HG02938 (cell line): Measurements from ENCODE around the gene PHKA2.
"Not testable (repeated sequence)": the region's sequence is repeated elsewhere in the genome, so short reads cannot be mapped to it uniquely, and the experiment has no call there.

ENCODE experiments used
- ATAC-seq: cut with Tn5 transposase; IDR thresholded peaks from one replicate; pipeline ENCODE4 v1.9.1; 2021; ENCODE audit warnings: mild to moderate bottlenecking, moderate library complexity; ENCODE audit not compliant: unreplicated experiment

The PHKA2 gene

DNA sequence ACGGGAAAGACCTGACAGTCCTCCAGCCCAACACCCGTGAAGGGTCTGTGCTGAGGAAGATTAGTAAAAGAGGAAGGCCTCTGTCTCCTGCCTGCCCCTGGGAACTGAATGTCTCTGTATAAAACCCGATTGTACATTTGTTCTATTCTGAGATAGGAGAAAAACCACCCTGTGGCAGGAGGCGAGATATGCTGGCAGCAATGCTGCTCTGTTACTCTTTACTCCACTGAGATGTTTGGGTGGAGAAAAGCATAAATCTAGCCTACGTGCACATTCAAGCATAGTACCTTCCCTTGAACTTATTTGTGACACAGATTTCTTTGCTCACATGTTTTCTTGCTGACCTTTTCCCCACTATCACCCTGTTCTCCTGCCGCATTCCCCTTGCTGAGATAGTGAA, 3.7 kb downstream of the PHKA2 start:
- ATAC-seq, result not testable (repeated sequence)

GRCh38 chrX:18974993-18975392, 8.9 kb downstream of the PHKA2 start:
- ATAC-seq, result no peak

- no peak for ATAC-seq
These were observed 10.3 kb downstream of the PHKA2 start for GRCh38 chrX:18973527-18974192.

- ATAC-seq, result no peak
These were observed 12.4 kb downstream of the PHKA2 start for GRCh38 chrX:18971506-18971905.

DNA sequence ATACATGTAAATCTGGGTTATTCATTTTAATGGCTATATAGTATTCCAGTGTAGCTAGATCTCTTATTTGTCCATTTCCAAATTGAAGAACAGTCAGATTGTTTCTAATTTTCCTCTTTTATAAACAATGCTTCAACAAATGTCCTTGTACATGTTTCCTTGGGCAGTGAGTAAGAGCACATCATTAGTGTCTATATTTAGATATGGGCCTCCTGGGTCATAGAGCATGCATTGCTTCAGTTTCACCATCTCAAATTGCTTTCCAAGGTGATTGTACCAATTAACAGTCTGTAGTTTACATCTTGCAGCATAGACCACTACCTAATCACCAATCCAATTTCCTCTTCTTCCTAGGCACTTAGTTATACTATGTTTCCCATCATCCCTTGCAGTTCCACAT, 13.4 kb downstream of the PHKA2 start:
- no peak for ATAC-seq

GRCh38 chrX:18966624-18967023, 17.3 kb downstream of the PHKA2 start:
- no peak for ATAC-seq

DNA sequence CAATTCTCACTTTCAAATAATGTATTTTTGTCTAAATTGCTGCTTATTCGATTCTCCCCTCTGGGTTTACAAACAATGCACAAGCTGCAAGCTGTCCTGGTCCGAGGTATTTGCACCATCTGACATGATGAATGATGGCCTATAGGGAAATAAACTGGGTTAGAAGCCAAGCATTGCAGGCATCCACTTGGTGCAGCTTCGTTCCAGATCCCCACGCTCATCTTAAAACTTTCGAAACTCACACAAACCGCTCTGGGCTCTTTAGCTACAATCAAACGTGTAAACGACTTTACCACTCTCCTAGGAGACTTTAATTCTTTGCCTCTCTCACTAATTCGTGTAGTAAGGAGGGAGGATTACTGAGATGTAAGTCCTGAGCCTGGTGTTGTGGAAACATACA, 19.0 kb downstream of the PHKA2 start:
- ATAC-seq, result no peak

- ATAC-seq, result no peak
These were observed 19.9 kb downstream of the PHKA2 start for GRCh38 chrX:18964026-18964425.

DNA sequence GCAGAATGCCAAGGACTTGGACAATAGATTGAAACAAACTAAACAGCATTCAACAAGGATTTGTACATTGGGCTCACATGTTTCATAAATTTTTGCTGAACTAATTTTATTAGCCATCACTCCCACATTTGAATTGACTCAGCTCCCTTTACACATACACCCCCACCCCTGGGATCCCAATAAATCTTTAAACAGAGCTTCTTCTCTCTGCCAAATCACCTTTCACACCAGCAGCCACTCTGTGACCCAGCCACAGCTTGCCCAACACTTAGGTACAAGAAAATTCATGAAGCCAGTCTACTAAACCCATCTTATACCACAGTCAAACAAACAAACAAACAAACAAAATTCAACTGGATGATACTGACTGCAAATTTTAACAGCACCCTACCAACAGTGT, 21.6 kb downstream of the PHKA2 start:
- ATAC-seq, result no peak

DNA sequence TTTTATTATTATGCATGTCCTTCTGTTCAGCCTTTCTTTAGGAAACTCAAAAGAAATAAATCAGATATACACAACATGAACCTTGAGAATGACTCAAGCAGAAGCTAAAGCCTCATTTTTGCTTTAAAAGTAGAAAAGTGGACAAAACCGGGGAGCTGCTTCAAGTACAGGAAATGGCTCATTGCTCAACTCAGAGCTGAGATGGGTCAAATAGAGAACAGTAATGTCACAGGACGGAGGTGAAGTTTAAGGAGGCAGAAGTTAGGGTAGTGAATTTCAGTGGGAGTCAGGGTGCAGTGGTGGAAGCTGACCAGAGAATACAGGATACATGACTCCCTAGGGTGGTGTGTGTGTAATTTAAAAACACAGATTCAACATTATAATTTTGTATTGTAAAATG, 22.2 kb downstream of the PHKA2 start:
- no peak for ATAC-seq

DNA sequence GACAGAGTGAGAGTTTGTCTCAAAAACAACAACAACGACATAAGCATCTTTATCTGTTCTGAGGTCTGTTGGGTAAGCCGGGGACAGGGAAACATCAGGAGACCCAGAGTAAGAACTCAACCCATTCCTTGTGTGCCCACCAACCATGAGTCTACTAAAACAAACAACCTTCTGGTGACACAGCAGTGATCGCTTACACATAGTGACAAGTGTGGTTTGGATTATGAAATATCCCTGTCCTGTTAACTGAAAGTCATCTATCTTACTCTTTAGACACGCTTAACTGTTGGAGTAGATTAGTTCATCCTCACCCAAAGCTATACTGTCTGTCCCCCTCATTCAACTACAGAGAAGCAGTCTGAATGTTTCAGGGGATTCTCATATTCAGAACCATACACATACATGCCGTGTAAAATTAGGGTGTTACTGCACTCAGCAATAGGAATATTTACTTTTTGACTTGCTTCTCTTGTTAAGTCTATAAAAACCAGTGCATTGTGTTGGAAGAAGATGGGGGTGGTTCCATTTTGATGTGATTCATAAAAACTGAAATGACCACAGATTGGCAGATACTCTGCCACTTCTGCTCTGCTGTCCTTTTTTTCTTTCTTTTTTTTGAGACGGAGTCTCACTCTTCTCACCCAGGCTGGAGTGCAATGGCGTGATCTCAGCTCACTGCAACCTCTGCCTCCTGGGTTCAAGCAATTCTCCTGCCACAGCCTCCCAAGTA, 27.4 kb downstream of the PHKA2 start:
- ATAC-seq, result no peak

DNA sequence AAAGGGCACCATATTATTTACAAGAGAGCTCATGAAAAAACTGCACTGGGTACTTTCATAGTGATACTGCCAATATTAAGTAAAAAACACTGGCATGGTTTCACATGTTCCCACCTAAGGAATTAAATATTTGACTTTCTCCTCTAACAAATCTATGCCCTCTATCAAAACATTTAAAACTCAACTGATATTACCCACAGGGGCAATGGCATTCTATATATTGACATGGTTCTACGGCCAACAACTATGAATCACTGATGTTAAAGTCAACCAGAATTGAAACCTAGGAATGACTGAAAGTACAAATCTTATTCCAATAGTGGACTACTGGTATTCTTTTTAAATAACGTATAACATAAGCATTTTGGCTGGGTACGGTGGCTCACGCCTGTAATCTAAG, 28.2 kb downstream of the PHKA2 start:
- ATAC-seq, result no peak

DNA sequence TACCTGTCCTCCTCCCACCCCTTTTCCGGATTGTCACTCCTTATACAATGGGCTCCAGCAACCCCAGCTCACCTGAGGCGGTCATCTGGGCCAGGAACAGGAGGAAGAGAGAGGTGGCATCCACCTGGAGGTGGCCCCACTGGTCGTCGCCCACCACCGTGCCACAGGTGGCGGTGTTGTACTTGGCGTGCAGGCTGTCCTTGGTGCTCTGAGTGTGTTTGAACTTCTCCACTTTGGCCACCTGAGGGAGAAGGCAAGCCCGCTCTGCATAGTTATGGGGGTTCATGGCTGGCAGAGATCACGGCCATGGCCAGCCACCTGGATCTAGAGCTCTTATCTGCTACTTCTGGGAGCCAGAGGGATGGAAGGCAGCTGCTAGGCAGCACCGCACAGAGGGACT, 32.9 kb downstream of the PHKA2 start:
- ATAC-seq, result no peak

GRCh38 chrX:18949944-18950301, 34.0 kb downstream of the PHKA2 start:
- ATAC-seq, result no peak

DNA sequence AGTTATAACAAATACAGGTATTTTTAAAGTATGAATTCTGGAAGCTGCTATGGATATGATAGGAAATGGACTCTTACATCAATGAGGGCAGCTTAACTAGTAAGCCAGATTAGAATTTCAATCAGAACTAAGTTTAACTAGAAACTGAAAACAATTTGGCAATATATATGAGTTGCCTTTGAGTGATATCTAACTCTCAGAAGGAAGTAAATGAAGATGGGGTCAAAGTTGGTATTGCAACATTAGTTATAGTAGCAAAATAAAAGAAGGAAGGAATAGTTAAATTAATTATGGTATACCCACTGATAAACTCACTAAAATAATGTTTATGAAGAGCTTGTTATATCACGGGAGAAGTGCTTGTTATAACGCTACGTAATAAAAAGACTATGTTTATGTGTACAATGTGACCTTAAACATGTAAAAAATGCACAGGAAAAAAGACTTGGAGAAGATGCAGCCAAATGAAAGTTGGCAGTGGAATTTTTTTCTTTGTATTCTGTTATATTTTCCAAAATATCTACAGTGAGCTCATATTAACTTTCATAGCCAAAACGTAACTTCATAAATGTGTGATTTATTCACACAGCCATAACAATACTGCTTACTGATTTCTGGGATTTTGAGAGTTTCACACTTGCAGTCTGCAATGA, 34.5 kb downstream of the PHKA2 start:
- no peak for ATAC-seq

- ATAC-seq, result no peak
These were observed 37.3 kb downstream of the PHKA2 start for GRCh38 chrX:18946611-18947010.

- ATAC-seq, result no peak
These were observed 37.8 kb downstream of the PHKA2 start for GRCh38 chrX:18946157-18946556.

DNA sequence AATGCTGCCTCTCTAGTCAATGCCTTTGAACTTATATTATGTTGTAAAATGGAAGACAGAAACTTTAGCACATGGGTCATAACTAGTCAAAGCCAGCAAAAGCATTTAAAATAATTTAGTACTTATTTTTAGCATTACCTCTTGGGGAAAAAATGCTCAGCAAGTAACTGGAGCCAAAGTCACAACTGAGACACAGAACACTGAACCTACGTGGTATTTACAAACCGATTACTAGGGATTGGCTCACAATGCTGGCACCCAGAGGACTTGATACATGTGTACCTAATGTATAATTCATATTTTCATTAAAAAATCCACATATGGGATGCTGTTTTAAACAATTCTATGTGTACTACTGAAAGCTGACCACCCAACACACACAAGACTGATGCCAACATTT, 38.4 kb downstream of the PHKA2 start:
- no peak for ATAC-seq

- ATAC-seq, result no peak
These were observed 39.4 kb downstream of the PHKA2 start for GRCh38 chrX:18944482-18944881.

GRCh38 chrX:18941896-18942295, 42.0 kb downstream of the PHKA2 start:
- ATAC-seq, result no peak

DNA sequence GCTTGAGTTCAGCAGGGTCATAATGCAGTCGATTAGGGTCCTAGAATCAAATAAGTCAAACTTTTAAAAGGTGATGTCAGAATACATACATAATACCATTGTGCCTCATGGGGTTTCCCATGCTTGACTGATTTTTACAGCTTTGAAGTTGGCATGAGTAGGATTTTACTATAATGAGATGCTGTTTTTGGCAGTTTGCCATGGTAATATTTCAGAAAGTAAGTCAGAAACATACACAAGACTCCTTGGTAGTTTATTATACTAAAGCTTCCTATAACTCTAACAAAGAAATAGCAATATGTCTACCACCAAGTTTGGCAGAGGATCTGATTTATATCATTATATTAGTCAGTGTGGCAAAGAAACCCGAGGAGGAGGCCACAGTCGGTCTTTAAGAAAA, 45.2 kb downstream of the PHKA2 start:
- ATAC-seq, result no peak

DNA sequence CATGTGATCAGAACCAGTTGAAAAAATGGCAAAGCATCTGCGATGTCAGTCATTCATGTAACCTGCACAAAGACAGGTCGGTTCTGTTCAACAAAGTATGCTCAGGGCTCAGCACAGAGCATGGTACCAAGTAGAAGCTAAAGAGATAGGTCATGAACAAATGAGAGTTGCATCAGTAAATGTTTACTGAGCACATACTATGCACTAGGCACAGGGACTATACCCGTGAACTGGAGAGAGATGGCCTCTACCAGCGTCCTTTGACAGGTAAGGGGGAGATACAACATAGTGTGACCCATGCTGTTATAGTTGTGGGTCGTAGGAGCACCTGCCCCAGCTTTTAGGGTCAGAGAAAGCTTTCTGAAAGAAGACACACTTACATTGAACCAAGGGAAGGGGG, 46.7 kb downstream of the PHKA2 start:
- no peak for ATAC-seq
